RKO (cell line): ENCODE data around the gene ACSS1.

Experiments used
- DNase-seq: peaks from one replicate; pipeline ENCODE4 v3.0.0-alpha.2; 2016; ENCODE audit warnings: low spot score

ACSS1 gene

GRCh38 chr20:25078662-25079061, 20.7 kb upstream of the ACSS1 start:
- no peak for DNase-seq

GRCh38 chr20:25077610-25078169, 19.8 kb upstream of the ACSS1 start:
- DNase-seq, result no peak

GRCh38 chr20:25076731-25077609, 19.0 kb upstream of the ACSS1 start:
- DNase-seq, result peak; percentile 39

- DNase-seq, result no peak
These were observed 18.3 kb upstream of the ACSS1 start for GRCh38 chr20:25076201-25076600.

GRCh38 chr20:25073544-25073943, 15.6 kb upstream of the ACSS1 start:
- no peak for DNase-seq

- no peak for DNase-seq
These were observed 14.4 kb upstream of the ACSS1 start for GRCh38 chr20:25072226-25072811.

- DNase-seq, result no peak
These were observed 13.8 kb upstream of the ACSS1 start for GRCh38 chr20:25071734-25072133.

- DNase-seq, result no peak
These were observed 13.0 kb upstream of the ACSS1 start for GRCh38 chr20:25070821-25071473.

- DNase-seq, result no peak
These were observed 9.4 kb upstream of the ACSS1 start for GRCh38 chr20:25067102-25067987.

- no peak for DNase-seq
These were observed 8.4 kb upstream of the ACSS1 start for GRCh38 chr20:25066386-25066785.

- peak; percentile 60 for DNase-seq
These were observed 7.8 kb upstream of the ACSS1 start for GRCh38 chr20:25065625-25066338.

- no peak for DNase-seq
These were observed 7.2 kb upstream of the ACSS1 start for GRCh38 chr20:25065072-25065624.

- DNase-seq, result no peak
These were observed 6.7 kb upstream of the ACSS1 start for GRCh38 chr20:25064561-25065071.

- no peak for DNase-seq
These were observed 6.0 kb upstream of the ACSS1 start for GRCh38 chr20:25063981-25064380.

- no peak for DNase-seq
These were observed 5.6 kb upstream of the ACSS1 start for GRCh38 chr20:25063546-25063945.

GRCh38 chr20:25062841-25063240, 4.9 kb upstream of the ACSS1 start:
- DNase-seq, result no peak

- DNase-seq, result no peak
These were observed 4.0 kb upstream of the ACSS1 start for GRCh38 chr20:25061821-25062530.

- DNase-seq, result no peak
These were observed 3.3 kb upstream of the ACSS1 start for GRCh38 chr20:25061103-25061799.

GRCh38 chr20:25059866-25060465, 2.0 kb upstream of the ACSS1 start:
- DNase-seq, result no peak
